Lower leg skin (tissue), 3 donors: ENCODE results near the gene KIRREL3.

Experiments used
- POLR2A ChIP-seq, 2 donors: fragments of 450-650 bp; IDR thresholded peaks; one replicate each; pipeline ENCODE4 v1.6.1; 2016 to 2017; ENCODE audit warnings: antibody characterized with exemption in 2 of 2, mild to moderate bottlenecking in 1 of 2, moderate library complexity in 1 of 2
- TF ChIP-seq, protein P1 (sequence below), 3 donors: fragments of 450-650 bp; IDR thresholded peaks; one replicate each; pipeline ENCODE4 v1.5.1; 2016; ENCODE audit warnings: antibody characterized with exemption in 3 of 3, mild to moderate bottlenecking in 3 of 3, moderate library complexity in 2 of 3

- TF ChIP-seq POLR2A (IDR thresholded peaks at IDR 0.05): no peak
- TF ChIP-seq, protein P1, sequence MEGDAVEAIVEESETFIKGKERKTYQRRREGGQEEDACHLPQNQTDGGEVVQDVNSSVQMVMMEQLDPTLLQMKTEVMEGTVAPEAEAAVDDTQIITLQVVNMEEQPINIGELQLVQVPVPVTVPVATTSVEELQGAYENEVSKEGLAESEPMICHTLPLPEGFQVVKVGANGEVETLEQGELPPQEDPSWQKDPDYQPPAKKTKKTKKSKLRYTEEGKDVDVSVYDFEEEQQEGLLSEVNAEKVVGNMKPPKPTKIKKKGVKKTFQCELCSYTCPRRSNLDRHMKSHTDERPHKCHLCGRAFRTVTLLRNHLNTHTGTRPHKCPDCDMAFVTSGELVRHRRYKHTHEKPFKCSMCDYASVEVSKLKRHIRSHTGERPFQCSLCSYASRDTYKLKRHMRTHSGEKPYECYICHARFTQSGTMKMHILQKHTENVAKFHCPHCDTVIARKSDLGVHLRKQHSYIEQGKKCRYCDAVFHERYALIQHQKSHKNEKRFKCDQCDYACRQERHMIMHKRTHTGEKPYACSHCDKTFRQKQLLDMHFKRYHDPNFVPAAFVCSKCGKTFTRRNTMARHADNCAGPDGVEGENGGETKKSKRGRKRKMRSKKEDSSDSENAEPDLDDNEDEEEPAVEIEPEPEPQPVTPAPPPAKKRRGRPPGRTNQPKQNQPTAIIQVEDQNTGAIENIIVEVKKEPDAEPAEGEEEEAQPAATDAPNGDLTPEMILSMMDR (IDR thresholded peaks at IDR 0.05): no peak
These were observed 397.6 kb downstream of the KIRREL3 start for GRCh38 chr11:126602993-126603392.
